HG03064 (cell line): ENCODE measurements around the gene PCK1.

ENCODE experiments used
- ATAC-seq: cut with Tn5 transposase; IDR thresholded peaks from one replicate; pipeline ENCODE4 v1.9.1; 2021; ENCODE audit warnings: low read depth; ENCODE audit not compliant: unreplicated experiment

The PCK1 gene

GRCh38 chr20:57576002-57576401 is 15.1 kb downstream of the PCK1 start:
- ATAC-seq: no peak

- ATAC-seq: no peak
Observed at GRCh38 chr20:57576617-57577550, 16.0 kb downstream of the PCK1 start.

- no peak for ATAC-seq
Observed at GRCh38 chr20:57577679-57578475, 17.0 kb downstream of the PCK1 start.

GRCh38 chr20:57578476-57579165 is 17.7 kb downstream of the PCK1 start:
- no peak for ATAC-seq

GRCh38 chr20:57579331-57579897 is 18.5 kb downstream of the PCK1 start:
- ATAC-seq: no peak

GRCh38 chr20:57579898-57580447 is 19.1 kb downstream of the PCK1 start:
- no peak for ATAC-seq

GRCh38 chr20:57580478-57581201 is 19.7 kb downstream of the PCK1 start:
- no peak for ATAC-seq

- ATAC-seq: no peak
Observed at GRCh38 chr20:57581202-57582028, 20.5 kb downstream of the PCK1 start.

- no peak for ATAC-seq
Observed at GRCh38 chr20:57582029-57582378, 21.1 kb downstream of the PCK1 start.

- ATAC-seq: no peak
Observed at GRCh38 chr20:57582432-57583288, 21.8 kb downstream of the PCK1 start.

- ATAC-seq: no peak
Observed at GRCh38 chr20:57583289-57584257, 22.7 kb downstream of the PCK1 start.

- no peak for ATAC-seq
Observed at GRCh38 chr20:57584768-57585461, 24.0 kb downstream of the PCK1 start.

- ATAC-seq: no peak
Observed at GRCh38 chr20:57585466-57586213, 24.7 kb downstream of the PCK1 start.

GRCh38 chr20:57586370-57586793 is 25.5 kb downstream of the PCK1 start:
- no peak for ATAC-seq

- no peak for ATAC-seq
Observed at GRCh38 chr20:57586943-57587277, 26.0 kb downstream of the PCK1 start.
